Hippocampal formation (tissue), 2 donors: Measurements from ENCODE around the gene TRH.
"Not testable (repeated sequence)": the region's sequence is repeated elsewhere in the genome, so short reads cannot be mapped to it uniquely, and the experiment has no call there.

Experiments used
- DNase-seq, 2 donors: peaks; one replicate each; lab custom pipeline; 2025; lab: John Stamatoyannopoulos, UW

TRH gene

GRCh38 chr3:129965937-129966336 lies 8.6 kb upstream of the TRH start:
- DNase-seq: no peak

- no peak for DNase-seq
These were observed 7.6 kb upstream of the TRH start for GRCh38 chr3:129966876-129967275.

GRCh38 chr3:129967761-129968160 lies 6.8 kb upstream of the TRH start:
- no peak for DNase-seq

- no peak for DNase-seq
These were observed 3.0 kb upstream of the TRH start for GRCh38 chr3:129971351-129972052.

GRCh38 chr3:129972301-129972700 lies 2.2 kb upstream of the TRH start:
- DNase-seq: no peak

GRCh38 chr3:129973853-129974563 lies 512 bp upstream of the TRH start:
- DNase-seq: no peak

GRCh38 chr3:129974833-129975704 lies 549 bp downstream of the TRH start:
- no peak for DNase-seq

- DNase-seq: no peak
These were observed 1.2 kb downstream of the TRH start for GRCh38 chr3:129975705-129976048.

GRCh38 chr3:129976286-129976685 lies 1.8 kb downstream of the TRH start:
- DNase-seq: no peak

GRCh38 chr3:129978123-129978522 lies 3.6 kb downstream of the TRH start:
- no peak for DNase-seq

- no peak for DNase-seq
These were observed 5.4 kb downstream of the TRH start for GRCh38 chr3:129979905-129980304.

GRCh38 chr3:129983561-129983960 lies 9.0 kb downstream of the TRH start:
- DNase-seq: no peak

GRCh38 chr3:129984125-129984524 lies 9.6 kb downstream of the TRH start:
- DNase-seq: no peak

- no peak for DNase-seq
These were observed 10.6 kb downstream of the TRH start for GRCh38 chr3:129985113-129985512.

- no peak for DNase-seq
These were observed 13.9 kb downstream of the TRH start for GRCh38 chr3:129988429-129988828.

- no peak for DNase-seq
These were observed 14.9 kb downstream of the TRH start for GRCh38 chr3:129989414-129989813.

- no peak for DNase-seq
These were observed 18.3 kb downstream of the TRH start for GRCh38 chr3:129992781-129993180.

GRCh38 chr3:129994883-129995559 lies 20.5 kb downstream of the TRH start:
- DNase-seq: no peak

GRCh38 chr3:129996073-129996472 lies 21.6 kb downstream of the TRH start:
- DNase-seq: no peak

GRCh38 chr3:129999176-129999575 lies 24.7 kb downstream of the TRH start:
- DNase-seq: not testable (repeated sequence)

GRCh38 chr3:130002666-130003598 lies 28.4 kb downstream of the TRH start:
- peak in 1 of 2 donors; percentile 10 for DNase-seq
